ENCODE data around the gene SOCS2.
"Not testable (repeated sequence)": the region's sequence is repeated elsewhere in the genome, so short reads cannot be mapped to it uniquely, and the experiment has no call there.

The SOCS2 gene

DNA sequence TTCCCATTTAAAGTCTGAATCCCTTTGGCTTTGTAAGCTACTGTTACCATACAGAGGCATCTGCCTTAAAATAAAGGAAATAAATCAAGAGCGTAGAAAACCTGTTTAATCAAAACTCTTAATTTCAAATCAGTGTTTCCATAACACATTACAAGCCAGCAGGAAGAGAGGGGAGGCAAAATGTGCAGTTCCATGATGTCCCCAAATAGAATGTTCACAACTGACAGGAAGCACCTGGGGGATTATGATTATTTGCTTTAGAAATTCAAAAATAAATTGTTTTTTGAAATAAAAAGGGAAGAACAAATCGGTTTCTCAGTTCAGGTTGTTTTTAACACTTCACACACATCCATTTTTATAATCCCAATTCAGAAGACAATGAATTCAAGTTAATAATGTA is 21.4 kb downstream of the SOCS2 start:
- DNase-seq (ENCODE audit: low read depth), result no peak

DNA sequence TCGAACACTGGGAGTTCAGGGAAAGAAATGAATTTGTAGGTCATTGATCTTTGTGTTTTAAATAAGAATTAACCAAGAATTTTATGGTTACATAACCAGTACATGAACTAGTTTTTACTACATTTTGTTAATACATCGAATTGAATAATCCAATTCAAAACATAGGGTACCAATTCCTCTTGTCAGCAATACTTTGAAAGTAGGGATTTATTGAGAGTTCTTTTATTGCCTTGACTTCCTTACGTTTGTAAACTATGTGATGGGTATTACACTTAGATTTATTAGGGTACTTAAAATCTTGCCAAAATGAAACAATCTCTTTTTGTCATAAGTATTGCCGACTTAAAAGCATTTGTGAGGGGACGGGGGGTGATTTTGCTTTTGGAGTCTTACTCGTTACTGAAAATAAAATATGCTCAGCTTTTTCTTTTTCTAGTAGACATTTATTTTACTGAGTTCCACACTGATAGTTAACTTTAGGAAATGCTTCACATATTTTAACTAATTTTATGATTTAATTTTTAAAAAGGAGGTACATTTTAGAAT is 22.4 kb downstream of the SOCS2 start:
- no peak for DNase-seq (ENCODE audit: low read depth)

DNA sequence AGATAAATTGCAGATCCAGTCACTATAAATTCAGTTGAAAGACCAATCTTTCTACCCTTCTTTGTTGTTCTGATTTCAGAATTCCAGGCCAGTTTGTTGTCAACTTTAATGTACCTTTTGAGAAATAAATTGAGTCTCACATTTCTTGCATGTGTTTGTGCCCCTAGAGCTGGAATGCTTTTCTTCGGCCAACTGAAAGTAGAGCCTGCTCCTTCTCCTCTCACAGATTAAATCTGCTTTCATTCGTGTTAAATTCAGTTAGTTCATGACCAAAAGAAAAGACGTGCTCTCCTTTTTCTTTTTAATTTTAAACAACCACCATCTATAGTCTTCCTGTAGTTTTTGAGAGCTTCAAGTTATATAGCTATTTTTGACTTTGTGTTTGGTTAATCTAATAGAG is 22.9 kb downstream of the SOCS2 start:
- DNase-seq (ENCODE audit: low read depth), result no peak

DNA sequence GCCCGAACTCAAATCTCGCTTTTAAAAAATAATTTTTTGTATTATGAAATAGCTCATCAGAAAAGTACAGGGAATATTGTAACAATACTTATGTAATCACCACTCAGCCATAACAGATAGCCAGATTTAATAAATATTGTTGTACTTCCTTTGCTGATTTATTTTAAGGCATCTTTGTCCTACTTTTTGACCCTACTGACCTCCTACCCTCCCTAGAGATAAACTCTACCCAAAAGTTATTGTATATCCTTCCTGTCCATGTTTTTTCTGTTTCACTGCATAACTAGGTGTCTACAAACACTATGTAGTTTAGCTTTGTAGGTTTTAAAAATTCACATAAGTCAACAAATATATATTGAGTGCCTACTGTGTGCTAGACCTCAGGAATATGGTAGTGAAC is 25.1 kb downstream of the SOCS2 start:
- no peak for DNase-seq (ENCODE audit: low read depth)

DNA sequence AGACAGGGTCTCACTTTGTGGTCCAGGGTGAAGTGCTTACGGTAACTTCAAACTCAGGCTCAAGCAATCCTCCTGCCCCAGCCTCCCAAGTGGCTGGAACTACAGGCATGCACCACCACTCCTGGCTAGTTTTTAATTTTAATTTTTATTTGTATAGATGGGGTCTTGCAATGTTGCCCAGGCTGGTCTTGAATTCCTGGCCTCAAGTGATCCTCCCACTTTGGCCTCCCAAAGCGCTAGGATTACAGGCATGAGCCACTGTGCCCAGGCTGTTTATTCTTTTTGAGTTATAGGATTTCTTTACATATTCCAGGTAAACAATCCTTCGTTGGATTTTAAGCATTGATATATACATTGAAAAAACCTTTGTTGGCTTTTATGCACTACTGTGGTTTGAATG is 26.7 kb downstream of the SOCS2 start:
- DNase-seq (ENCODE audit: low read depth), result no peak

DNA sequence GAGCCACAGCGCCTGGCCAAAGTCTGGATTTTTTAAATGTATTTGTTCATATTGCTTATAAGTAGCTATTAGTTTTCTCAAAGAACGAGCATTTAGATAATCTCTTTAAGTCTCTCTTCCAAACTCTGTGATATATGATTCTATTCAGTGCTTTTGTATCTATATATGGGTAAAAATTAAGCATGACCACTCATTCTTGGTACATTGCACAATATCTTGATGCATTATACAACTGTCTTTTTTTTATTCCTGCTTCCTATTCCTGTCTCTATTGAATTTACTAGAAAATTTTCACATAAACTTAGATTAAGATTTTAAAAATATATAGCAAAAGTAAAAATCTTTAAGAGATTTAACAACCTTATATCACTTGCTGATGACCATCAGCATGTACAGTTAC is 29.1 kb downstream of the SOCS2 start:
- no peak for DNase-seq (ENCODE audit: low read depth)

DNA sequence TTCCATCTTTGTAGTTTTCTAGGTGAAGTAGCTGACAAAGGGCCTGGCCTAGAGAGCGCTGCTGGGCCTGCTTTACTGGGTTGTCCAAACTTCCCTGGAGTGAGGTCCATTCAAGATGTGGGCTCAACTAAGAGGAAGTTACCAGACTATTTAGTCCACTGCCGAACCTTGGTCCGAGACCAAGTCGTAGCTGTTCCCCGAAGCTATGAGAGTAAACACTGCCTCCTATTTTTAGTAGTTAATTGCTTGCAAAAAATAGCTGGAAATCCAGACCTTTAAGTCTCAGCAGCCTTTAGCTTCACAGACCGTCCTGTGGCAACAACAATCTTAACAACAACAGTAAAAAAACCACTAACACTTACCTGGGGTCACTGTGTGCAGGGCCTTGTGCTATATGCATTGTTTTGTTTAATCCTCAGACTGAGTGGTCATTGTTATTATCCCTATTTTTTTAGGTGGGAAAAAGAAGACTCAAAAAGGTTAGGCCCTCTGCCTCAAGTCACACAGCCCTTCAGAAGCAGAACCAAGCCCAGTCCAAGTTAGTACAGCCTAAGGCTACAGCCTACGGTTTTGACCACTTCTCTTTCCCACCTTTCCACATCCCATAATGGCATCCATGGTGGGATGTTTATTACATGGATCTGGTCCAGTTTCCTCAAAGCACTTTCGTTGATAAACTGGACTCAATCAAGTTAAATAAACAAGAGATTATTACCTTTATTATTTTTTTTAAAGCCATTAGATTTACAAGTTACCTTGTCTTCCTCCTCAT is 30.6 kb downstream of the SOCS2 start:
- DNase-seq (ENCODE audit: low read depth), result no peak

DNA sequence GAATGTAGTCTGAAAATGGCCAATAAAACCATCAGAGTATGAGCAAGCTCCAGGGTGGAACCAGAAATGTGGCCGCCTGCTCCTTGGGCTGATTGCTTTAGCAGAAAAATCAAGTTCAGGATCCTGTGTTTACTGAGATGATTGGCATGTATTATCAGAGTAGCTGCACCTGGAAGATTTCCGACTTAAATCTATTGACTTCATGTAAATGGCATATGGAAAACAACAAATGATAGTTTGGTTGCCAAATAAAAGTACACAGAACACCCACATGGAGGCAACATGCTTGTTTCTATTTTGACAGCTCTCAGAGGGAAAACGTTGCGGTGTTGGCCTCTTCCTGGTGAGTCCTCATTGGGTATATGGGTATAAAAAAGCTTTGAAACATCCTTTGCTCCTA is 31.3 kb downstream of the SOCS2 start:
- no peak for DNase-seq (ENCODE audit: low read depth)

DNA sequence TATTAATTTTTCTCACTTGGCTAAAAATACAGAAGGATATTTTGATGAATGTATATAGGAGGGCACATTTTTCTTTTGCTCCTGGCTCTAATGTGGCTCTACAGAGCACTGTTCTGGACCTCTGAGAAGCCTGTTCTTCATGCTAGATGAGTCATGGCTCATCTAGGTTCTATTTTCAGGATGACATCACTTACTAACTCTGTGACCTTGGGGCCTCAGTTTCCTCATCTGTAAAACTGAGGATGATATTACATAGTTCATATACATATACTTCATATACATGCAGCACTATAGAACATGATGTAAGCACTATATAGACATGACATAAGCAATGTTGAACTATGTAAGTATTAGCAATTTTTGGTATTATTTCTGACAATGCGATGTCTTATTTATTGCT is 35.8 kb downstream of the SOCS2 start:
- DNase-seq (ENCODE audit: low read depth), result peak; percentile 21

DNA sequence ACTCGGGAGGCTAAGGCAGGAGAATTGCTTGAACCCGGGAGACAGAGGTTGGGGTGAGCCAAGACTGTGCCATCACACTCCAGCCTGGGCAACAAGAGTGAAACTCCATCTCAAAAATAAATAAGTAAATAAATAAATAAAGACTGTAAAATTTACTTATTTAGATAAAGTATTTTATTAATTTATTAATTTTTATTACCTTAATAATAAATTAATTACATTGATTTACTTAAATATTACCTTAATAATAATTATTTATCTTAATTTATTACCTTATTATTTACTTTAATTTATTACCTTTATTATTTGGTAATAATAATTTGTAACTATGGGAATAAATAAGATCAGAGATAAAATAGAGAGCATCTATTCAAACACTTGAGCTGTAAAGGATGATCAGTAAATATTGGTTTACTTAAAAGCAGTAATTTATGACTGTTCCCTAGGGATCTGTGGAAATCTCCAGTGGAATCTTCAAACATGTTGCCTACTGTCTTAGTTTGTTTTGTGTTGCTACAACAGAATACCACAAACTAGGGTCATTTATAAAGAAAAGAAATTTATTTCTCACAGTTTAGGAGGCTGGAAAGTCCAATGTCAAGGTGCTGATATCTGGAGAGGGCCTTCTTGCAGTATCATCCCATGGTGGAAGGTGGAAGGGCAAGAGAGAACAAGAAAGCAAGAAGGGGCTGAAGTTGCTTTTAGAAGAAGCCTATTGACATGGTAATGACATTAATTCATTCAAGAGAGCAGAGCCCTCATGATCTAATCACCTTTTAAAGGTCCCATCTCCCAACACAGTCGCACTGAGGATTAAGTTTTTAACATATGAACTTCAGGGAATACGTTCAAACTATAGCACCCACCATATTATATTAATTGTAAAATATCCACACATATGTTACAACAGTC is 37.1 kb downstream of the SOCS2 start:
- no peak for DNase-seq (ENCODE audit: low read depth)

DNA sequence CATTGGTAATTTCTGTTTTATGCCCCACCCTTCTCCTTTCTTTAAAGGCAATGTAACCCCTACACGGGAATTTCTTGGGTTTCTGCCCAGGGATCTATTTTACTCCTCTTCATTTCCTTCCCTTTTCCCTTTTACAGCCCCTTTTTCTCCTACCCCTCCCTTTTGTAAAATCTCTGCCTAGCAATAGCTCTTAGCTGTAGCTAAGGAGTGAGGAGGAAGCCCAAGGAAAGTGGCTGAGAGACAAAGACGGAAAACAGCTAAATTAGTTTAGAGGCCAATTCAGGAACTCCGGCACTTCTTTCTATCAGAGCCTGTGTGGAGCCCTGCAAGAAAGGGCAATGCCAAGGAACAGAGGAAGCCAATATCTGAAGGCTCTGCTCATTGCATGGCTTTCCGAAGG is 40.3 kb downstream of the SOCS2 start:
- DNase-seq (ENCODE audit: low read depth), result no peak

DNA sequence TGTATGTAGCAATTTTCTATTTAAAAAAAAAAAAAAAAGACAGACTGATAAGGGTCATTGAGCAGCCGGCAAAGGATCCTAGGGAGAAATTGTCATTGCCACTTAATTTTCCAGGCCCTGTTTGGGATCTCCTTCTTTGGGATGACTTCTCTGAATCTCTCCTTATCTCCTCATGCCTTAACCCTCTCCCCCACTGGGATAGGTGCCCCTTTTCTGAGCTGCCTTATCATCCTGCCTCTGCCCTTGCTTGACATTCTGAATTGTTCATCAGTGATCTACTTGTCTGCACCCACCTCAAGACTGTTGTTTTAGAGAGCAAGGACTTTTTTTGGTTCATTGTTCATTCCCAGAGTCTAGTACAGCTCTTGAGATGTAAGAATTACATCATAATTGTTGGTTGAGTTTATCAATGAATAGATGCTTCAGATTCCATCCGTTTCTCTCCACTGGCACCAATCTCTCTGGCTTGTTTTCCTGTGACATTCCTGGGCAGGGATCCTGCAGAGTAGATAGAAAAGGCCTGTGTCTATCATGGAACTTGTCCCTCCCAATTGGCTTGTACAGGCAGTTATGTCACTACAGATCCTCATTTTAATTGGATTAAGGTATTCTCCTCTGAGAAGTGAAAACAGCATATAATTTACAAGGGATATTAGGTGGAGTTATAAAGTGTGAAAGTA is 42.6 kb downstream of the SOCS2 start:
- peak; percentile 29 for DNase-seq (ENCODE audit: low read depth)

DNA sequence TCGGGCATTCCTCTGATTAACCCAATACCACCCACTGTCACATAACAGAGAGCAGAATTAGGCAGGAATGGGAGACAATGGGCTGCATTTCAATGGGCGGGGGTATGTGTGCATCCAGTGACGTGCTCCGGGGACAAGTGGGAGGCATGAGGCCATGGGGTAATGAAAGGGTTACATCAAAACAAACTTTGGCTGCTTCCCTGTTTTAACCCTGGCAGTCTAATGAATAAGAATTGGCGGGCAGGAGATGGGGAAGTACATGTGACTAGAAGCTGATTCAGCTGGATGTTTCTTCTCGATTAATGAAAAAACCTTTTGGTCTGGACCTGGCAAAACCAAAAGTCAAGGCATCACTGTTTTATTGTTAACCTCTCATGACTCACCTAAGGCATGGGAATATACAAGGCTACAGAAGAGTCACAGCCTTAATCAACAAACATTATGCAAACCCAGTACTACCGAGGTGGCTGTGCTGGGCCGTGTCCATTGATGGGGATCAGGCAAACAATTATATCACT is 44.2 kb downstream of the SOCS2 start:
- peak; percentile 61 for DNase-seq (ENCODE audit: low read depth)

DNA sequence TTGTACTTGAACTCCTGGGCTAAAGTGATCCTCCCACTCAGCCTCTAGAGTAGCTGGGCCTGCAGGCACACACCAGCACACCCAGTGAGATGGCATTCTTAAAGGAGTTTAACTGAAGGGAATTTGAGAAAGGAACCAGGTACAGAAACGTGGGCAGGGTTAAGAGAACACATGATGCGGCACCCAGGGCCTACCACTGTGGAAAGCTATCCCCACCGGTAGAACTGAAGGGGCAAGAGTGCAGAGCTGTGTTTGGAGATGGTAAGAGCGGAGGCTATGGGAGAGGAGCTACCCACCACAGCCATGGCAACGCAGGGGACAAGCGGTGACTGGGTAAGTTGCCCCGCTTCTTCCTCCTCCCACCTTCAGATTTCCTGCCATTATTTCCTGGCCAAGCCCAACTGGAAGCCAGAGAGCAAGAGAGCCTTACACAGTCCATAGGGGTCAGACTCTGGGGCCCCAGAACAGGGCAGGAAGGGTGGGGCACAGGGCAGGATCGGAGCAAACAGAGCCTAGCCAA is 46.5 kb downstream of the SOCS2 start:
- no peak for DNase-seq (ENCODE audit: low read depth)

DNA sequence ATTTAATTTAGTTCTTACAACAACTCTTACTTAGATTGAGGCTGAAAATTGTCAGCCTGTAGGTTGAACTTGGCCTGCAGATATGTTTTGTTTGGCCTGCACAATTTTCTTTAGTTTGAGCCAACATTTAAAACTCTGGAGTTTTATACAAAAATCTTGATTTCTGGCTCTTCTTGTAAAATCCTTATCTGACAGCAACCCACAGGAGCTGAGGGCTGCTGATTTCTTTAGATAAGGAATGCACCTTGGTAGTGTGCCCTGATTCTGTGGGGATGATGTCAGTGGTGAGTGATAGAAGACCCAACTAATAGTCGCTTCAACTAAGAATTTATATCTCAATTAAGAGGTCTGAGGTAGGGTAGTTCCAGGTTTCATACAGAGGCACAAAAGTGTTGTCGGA is 49.5 kb downstream of the SOCS2 start:
- DNase-seq (ENCODE audit: low read depth), result peak; percentile 40

DNA sequence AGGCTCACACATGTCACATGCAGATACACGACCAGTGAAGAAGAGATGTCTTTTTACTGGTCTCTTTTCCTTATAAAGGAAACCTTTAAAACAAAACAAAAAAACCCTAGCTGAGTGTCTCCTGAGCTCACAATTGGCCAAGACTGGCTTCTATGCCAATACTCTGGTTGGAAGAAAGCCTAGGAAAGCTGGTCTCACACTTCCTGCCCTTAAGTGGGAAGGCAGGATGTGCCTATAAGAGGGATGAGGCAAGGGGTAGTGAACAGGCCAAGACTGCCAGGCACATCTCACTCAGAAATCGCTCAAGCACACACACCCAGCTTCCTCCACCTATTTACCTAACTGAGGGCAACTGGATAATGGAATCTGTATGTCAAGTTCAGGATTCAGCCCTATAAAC is 50.0 kb downstream of the SOCS2 start:
- peak; percentile 39 for DNase-seq (ENCODE audit: low read depth)

DNA sequence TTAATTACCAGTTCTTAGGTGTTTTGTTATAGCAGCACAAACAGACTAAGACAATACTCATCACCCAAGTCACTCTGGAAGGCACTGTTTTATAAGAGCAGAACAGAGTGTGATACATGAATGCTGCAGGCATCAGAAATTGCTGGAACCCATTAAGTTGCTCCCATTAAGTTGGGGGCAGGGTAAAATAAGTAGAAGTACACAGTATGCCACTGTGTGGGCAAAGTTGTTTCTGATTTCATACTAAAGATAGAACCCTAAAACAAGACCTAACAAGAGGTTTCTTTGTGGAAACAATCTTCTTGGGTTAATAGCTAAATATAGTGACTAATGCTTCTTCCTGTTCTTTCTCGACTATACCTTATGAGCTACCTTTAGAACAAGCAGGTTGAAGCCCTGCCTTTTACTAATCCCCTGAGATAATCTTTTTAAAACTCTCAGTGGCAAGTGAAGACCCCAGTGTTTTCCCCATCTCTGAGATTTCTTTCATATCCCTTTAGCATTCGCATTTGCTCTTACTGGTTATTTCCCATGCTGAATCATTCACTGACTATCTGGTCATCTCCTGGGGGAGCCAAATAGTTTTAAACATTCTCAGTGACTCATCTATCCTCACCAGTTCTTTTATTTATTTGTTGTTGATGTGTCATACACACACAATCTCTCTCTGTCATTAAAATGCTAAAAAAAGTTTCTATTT is 52.3 kb downstream of the SOCS2 start:
- DNase-seq (ENCODE audit: low read depth), result peak; percentile 97

DNA sequence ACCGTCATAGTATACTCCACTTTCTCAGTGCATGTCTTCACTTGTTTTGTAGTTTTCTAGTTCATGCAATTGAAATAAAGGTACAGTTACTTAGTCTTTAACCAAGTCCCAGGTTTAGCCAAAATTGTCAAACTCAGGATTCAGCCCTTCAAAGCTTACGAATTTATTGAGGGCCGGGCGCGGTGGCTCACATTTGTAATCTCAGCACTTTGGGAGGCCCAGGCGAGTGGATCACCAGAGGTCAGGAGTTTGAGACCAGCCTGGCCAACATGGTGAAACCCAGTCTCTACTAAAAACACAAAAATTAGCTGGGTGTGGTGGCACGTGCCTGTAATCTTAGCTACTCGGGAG is 52.8 kb downstream of the SOCS2 start:
- DNase-seq (ENCODE audit: low read depth), result not testable (repeated sequence)

DNA sequence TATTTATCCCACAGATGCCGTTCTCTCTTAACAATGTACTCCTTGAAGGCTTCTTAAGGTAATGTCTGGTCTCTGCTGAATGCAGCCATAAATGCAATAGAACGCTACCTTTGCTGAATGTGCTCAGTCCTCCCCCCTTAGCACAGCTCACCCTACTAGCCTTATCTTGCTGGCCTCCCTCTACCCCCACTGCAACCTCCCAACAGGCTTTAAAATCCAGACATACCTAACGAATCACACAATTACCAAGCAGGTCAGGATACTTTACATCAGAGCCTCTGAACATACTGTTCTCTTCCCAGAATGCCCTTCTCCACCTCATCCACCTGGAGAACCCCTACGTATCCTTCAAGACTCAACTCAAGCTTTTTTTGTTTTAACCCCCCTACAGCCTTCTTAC is 53.7 kb downstream of the SOCS2 start:
- peak; percentile 86 for DNase-seq (ENCODE audit: low read depth)
